CD4-positive, alpha-beta T cell (primary cell): Measurements from ENCODE around the gene NSD2. TPM values are rescaled to one million over a fixed set of nuclear protein-coding genes. Genes with fewer than 3 reads are reported as not detected.

Experiments used
- ATAC-seq: fragments of 200-7000 bp; cut with Tn5 transposase; one replicate; pipeline ENCODE4 v1.10.0; 2022; ENCODE audit warnings: mild to moderate bottlenecking; ENCODE audit not compliant: poor library complexity
- CTCF ChIA-PET: fragments of 350-600 bp; sonication (Branson Sonifier 250); formaldehyde crosslinking; loops from one replicate; lab custom pipeline; 2021; ENCODE audit warnings: antibody characterized with exemption, inconsistent platforms; lab: Charles Lee
- POLR2A ChIA-PET: fragments of 350-600 bp; sonication (Branson Sonifier 250); formaldehyde crosslinking; loops from one replicate; lab custom pipeline; 2021; ENCODE audit warnings: antibody characterized with exemption, inconsistent platforms; lab: Charles Lee
- DNase-seq, 14 experiments: peaks; one replicate each; pipeline ENCODE4 v3.0.0-alpha.2; 2013 to 2020; ENCODE audit warnings: mixed read lengths in 2 of 14
- H3K27ac ChIP-seq, 2 donors: one replicate each; pipeline versions ENCODE4 v1.5.1 to v1.7.0; 2013; ENCODE audit warnings: low read length in 2 of 2, low read depth in 1 of 2, mild to moderate bottlenecking in 1 of 2
- H3K27me3 ChIP-seq, 2 experiments: 1 replicate in 1 of 2; 2 replicates in 1 of 2; pipeline versions ENCODE4 v1.6.1 to v1.7.0; 2013; ENCODE audit warnings: low read length in 2 of 2, control low read depth in 1 of 2, mild to moderate bottlenecking in 1 of 2, moderate library complexity in 1 of 2; ENCODE audit not compliant: insufficient read depth in 2 of 2, control insufficient read depth in 1 of 2
- H3K36me3 ChIP-seq: one replicate; pipeline ENCODE4 v1.6.1; 2013; ENCODE audit warnings: low read length, control low read depth; ENCODE audit not compliant: insufficient read depth
- H3K4me1 ChIP-seq: one replicate; pipeline ENCODE4 v1.6.1; 2013; ENCODE audit warnings: low read length, control low read depth; ENCODE audit not compliant: insufficient read depth
- H3K4me3 ChIP-seq: one replicate; pipeline ENCODE4 v1.5.1; 2013; ENCODE audit warnings: mild to moderate bottlenecking, low read length, moderate library complexity
- H3K9me3 ChIP-seq, 2 experiments: 1 replicate in 1 of 2; 2 replicates in 1 of 2; pipeline versions ENCODE4 v1.6.1 to v1.7.0; 2013; ENCODE audit warnings: low read length in 2 of 2, mild to moderate bottlenecking in 2 of 2, control low read depth in 1 of 2, moderate library complexity in 1 of 2; ENCODE audit not compliant: control insufficient read depth in 1 of 2, insufficient read depth in 1 of 2
- H3K27ac Mint-ChIP-seq: one replicate; pipeline ENCODE4 v1.8.0; 2020; ENCODE audit warnings: mixed read lengths
- H3K27me3 Mint-ChIP-seq: one replicate; pipeline ENCODE4 v1.8.0; 2021; ENCODE audit warnings: mixed read lengths
- H3K36me3 Mint-ChIP-seq: one replicate; pipeline ENCODE4 v1.8.0; 2021; ENCODE audit warnings: low read depth, mixed read lengths
- H3K4me1 Mint-ChIP-seq: one replicate; pipeline ENCODE4 v1.8.0; 2021; ENCODE audit warnings: low read depth, mixed read lengths
- H3K4me3 Mint-ChIP-seq: one replicate; pipeline ENCODE4 v1.8.0; 2020; ENCODE audit warnings: mild to moderate bottlenecking, mixed read lengths
- H3K9me3 Mint-ChIP-seq: one replicate; pipeline ENCODE4 v1.8.0; 2020; ENCODE audit warnings: mixed read lengths
- CTCF ChIP-seq: fragments of 200-600 bp; IDR thresholded peaks from one replicate; pipeline ENCODE4 v1.8.0; 2022; ENCODE audit warnings: antibody characterized with exemption, mild to moderate bottlenecking
- intact Hi-C, 2 experiments: fragments of 100-400 bp; cut with DNase I in 1 of 2; cut with micrococcal nuclease in 1 of 2; formaldehyde crosslinking; loops; one replicate each; pipeline versions ENCODE4 v1.15.1 to v1.9.0; 2023 to 2025; cut with DNase I, micrococcal nuclease
- total RNA-seq, 174 experiments: library from RNA in 2 of 174; stranded (reverse) in 2 of 174; gene quantifications; one replicate each; pipeline ENCODE4 v1.2.3 and lab custom pipeline; 2021 to 2026

The NSD2 gene
- total RNA-seq, 2 experiments from 2014 or later, result 42.4 to 45.8 TPM

- intact Hi-C loops, result no loop called here
- ATAC-seq, result no peak
- H3K4me1 Mint-ChIP-seq, result peaks cover 4% of the 10 kb centered on the region
- peaks cover 55% of the 10 kb centered on the region for H3K36me3 Mint-ChIP-seq
- TF ChIP-seq CTCF, result no peak
- H3K27ac ChIP-seq, result no peak overlapping the region
- no peak overlapping the region for H3K4me3 Mint-ChIP-seq
- DNase-seq, result no peak
- ChIA-PET POLR2A (no interaction called here), CTCF (no interaction called here)
- no peaks in the 10 kb centered on the region for H3K9me3 ChIP-seq
- no peaks in the 10 kb centered on the region for H3K4me1 ChIP-seq
- H3K9me3 Mint-ChIP-seq, result no peaks in the 10 kb centered on the region
- H3K4me3 ChIP-seq, result no peak overlapping the region
- no peaks in the 10 kb centered on the region for H3K27me3 ChIP-seq
- no peak overlapping the region for H3K27ac Mint-ChIP-seq
- no peaks in the 10 kb centered on the region for H3K27me3 Mint-ChIP-seq
- peaks cover 55% of the 10 kb centered on the region for H3K36me3 ChIP-seq
Measured at GRCh38 chr4:1991087-1991486, 119.9 kb downstream of the NSD2 start.

GRCh38 chr4:1991596-1992434 is 120.6 kb downstream of the NSD2 start:
- peaks cover 47% of the 10 kb centered on the region for H3K36me3 ChIP-seq

GRCh38 chr4:1992468-1993168 is 121.4 kb downstream of the NSD2 start:
- no peak for DNase-seq
- H3K4me3 Mint-ChIP-seq, result no peak overlapping the region
- ChIA-PET CTCF (no interaction called here), POLR2A (no interaction called here)
- Histone ChIP-seq H3K4me1 (no peaks in the 10 kb centered on the region), H3K27me3 (no peaks in the 10 kb centered on the region), H3K9me3 (peaks cover under 1 to 13% of the 10 kb centered on the region in 2 experiments), H3K27ac (no peak overlapping the region), H3K4me3 (no peak overlapping the region), H3K36me3 (peaks cover 44% of the 10 kb centered on the region)
- peaks cover 2% of the 10 kb centered on the region for H3K9me3 Mint-ChIP-seq
- H3K27me3 Mint-ChIP-seq, result no peaks in the 10 kb centered on the region
- H3K36me3 Mint-ChIP-seq, result peaks cover 68% of the 10 kb centered on the region
- no peak for ATAC-seq
- no peak overlapping the region for H3K27ac Mint-ChIP-seq
- intact Hi-C loops, result no loop called here
- TF ChIP-seq CTCF, result no peak
- peaks cover 12% of the 10 kb centered on the region for H3K4me1 Mint-ChIP-seq

More at GRCh38 chr4:1991596-1992434, 120.6 kb downstream of the NSD2 start:
- Mint-ChIP-seq H3K9me3 (no peaks in the 10 kb centered on the region), H3K27ac (no peak overlapping the region), H3K27me3 (no peaks in the 10 kb centered on the region), H3K4me1 (peaks cover 8% of the 10 kb centered on the region), H3K4me3 (no peak overlapping the region), H3K36me3 (peaks cover 62% of the 10 kb centered on the region)
- Histone ChIP-seq H3K4me3 (no peak overlapping the region), H3K9me3 (peaks cover 0 to 6% of the 10 kb centered on the region in 2 experiments), H3K27me3 (no peaks in the 10 kb centered on the region), H3K27ac (no peak overlapping the region), H3K4me1 (no peaks in the 10 kb centered on the region)
- CTCF ChIA-PET, result no interaction called here
- DNase-seq, result no peak
- POLR2A ChIA-PET, result no interaction called here
- TF ChIP-seq CTCF, result no peak
- intact Hi-C loops, result no loop called here
- no peak for ATAC-seq
